Measurements from ENCODE around the gene HADHA.
A peak's percentile ranks its signal among the peaks of the same experiment; 100 is the strongest.

HADHA gene

GRCh38 chr2:26191316-26192159 lies 52.9 kb downstream of the HADHA start:
- no peak for DNase-seq (ENCODE audit: low read depth in 3 of 3)

GRCh38 chr2:26190369-26190768 lies 54.1 kb downstream of the HADHA start:
- no peak for DNase-seq (ENCODE audit: low read depth in 3 of 3)

GRCh38 chr2:26189751-26190150 lies 54.7 kb downstream of the HADHA start:
- no peak for DNase-seq (ENCODE audit: low read depth in 3 of 3)

GRCh38 chr2:26189123-26189522 lies 55.3 kb downstream of the HADHA start:
- no peak for DNase-seq (ENCODE audit: low read depth in 3 of 3)

- no peak for DNase-seq (ENCODE audit: low read depth in 3 of 3)
Measured at GRCh38 chr2:26187537-26188104, 56.8 kb downstream of the HADHA start.

GRCh38 chr2:26187114-26187513 lies 57.3 kb downstream of the HADHA start:
- DNase-seq (ENCODE audit: low read depth in 3 of 3), result no peak

GRCh38 chr2:26185954-26186770 lies 58.3 kb downstream of the HADHA start:
- DNase-seq (ENCODE audit: low read depth in 3 of 3), result no peak

- no peak for DNase-seq (ENCODE audit: low read depth in 3 of 3)
Measured at GRCh38 chr2:26185304-26185928, 59.0 kb downstream of the HADHA start.

GRCh38 chr2:26184555-26185303 lies 59.7 kb downstream of the HADHA start:
- peak; percentile 56 to 78 (median 64) for DNase-seq (ENCODE audit: low read depth in 3 of 3)

GRCh38 chr2:26184121-26184520 lies 60.3 kb downstream of the HADHA start:
- no peak for DNase-seq (ENCODE audit: low read depth in 3 of 3)

- no peak for DNase-seq (ENCODE audit: low read depth in 3 of 3)
Measured at GRCh38 chr2:26182887-26183630, 61.4 kb downstream of the HADHA start.

- no peak for DNase-seq (ENCODE audit: low read depth in 3 of 3)
Measured at GRCh38 chr2:26182441-26182840, 62.0 kb downstream of the HADHA start.

GRCh38 chr2:26179446-26179913 lies 65.0 kb downstream of the HADHA start:
- no peak for DNase-seq (ENCODE audit: low read depth in 3 of 3)

GRCh38 chr2:26178746-26179436 lies 65.5 kb downstream of the HADHA start:
- DNase-seq (ENCODE audit: low read depth in 3 of 3), result no peak

GRCh38 chr2:26178246-26178645 lies 66.2 kb downstream of the HADHA start:
- DNase-seq (ENCODE audit: low read depth in 3 of 3), result no peak

GRCh38 chr2:26177122-26177521 lies 67.3 kb downstream of the HADHA start:
- DNase-seq (ENCODE audit: low read depth in 3 of 3), result no peak

GRCh38 chr2:26176279-26176615 lies 68.2 kb downstream of the HADHA start:
- no peak for DNase-seq (ENCODE audit: low read depth in 3 of 3)

GRCh38 chr2:26175466-26176278 lies 68.8 kb downstream of the HADHA start:
- DNase-seq (ENCODE audit: low read depth in 3 of 3), result no peak

Measured in stimulated activated CD4-positive, alpha-beta T cell treated with anti-CD3 and anti-CD28 coated beads, TNF-alpha, amount 100 ng/mL, for 24 hours (primary cell).